OCI-LY1 (cell line): ENCODE data around the gene TEX38.

Experiments
- H2AFZ ChIP-seq: fragments of 200-600 bp; sonication (generic), shearing (Covaris generic); 2 replicates; pipeline ENCODE4 v1.6.0; 2014; ENCODE audit warnings: antibody characterized with exemption, mild to moderate bottlenecking, low read length
- H3F3A ChIP-seq: fragments of 200-600 bp; sonication (generic), shearing (Covaris generic); 2 replicates; pipeline ENCODE4 v1.6.0; 2014; ENCODE audit warnings: mild to moderate bottlenecking, antibody characterized with exemption, low read length, moderate library complexity; ENCODE audit not compliant: insufficient read depth
- H3K27ac ChIP-seq: fragments of 200-600 bp; sonication (generic); 2 replicates; pipeline ENCODE4 v1.5.1; 2014; ENCODE audit warnings: low read length, mixed run types, mild to moderate bottlenecking, low read depth; ENCODE audit not compliant: poor library complexity, severe bottlenecking
- H3K27me3 ChIP-seq: fragments of 200-600 bp; sonication (generic); 2 replicates; pipeline ENCODE4 v1.6.0; 2014; ENCODE audit warnings: antibody characterized with exemption, mild to moderate bottlenecking, low read length, moderate library complexity; ENCODE audit not compliant: insufficient read depth
- H3K36me3 ChIP-seq: fragments of 200-600 bp; sonication (generic); 2 replicates; pipeline ENCODE4 v1.6.1; 2014; ENCODE audit warnings: mild to moderate bottlenecking, antibody characterized with exemption, low read length, moderate library complexity, mixed read lengths; ENCODE audit not compliant: insufficient read depth
- H3K4me1 ChIP-seq: fragments of 200-600 bp; sonication (generic); 2 replicates; pipeline ENCODE4 v1.5.1; 2014; ENCODE audit warnings: mild to moderate bottlenecking, low read length, moderate library complexity; ENCODE audit not compliant: insufficient read depth, severe bottlenecking
- H3K4me2 ChIP-seq: fragments of 200-600 bp; sonication (generic), shearing (Covaris generic); 2 replicates; pipeline ENCODE4 v1.6.1; 2014; ENCODE audit warnings: low read length
- H3K4me3 ChIP-seq: fragments of 200-600 bp; sonication (generic); 2 replicates; pipeline ENCODE4 v1.5.1; 2014; ENCODE audit warnings: low read length, low read depth, mild to moderate bottlenecking, mixed read lengths; ENCODE audit not compliant: poor library complexity, severe bottlenecking
- H3K79me2 ChIP-seq: fragments of 200-600 bp; shearing (Covaris generic); 2 replicates; pipeline ENCODE4 v1.6.1; 2016; ENCODE audit warnings: mixed run types, low read length, mixed read lengths; ENCODE audit not compliant: insufficient read depth
- H3K9ac ChIP-seq: fragments of 200-600 bp; sonication (generic), shearing (Covaris generic); 2 replicates; pipeline ENCODE4 v1.6.1; 2014; ENCODE audit warnings: mild to moderate bottlenecking, low read length, mixed read lengths
- H3K9me2 ChIP-seq: fragments of 200-600 bp; sonication (generic), shearing (Covaris generic); 2 replicates; pipeline ENCODE4 v1.6.1; 2014; ENCODE audit warnings: low read depth, mild to moderate bottlenecking, low read length, mixed read lengths
- H3K9me3 ChIP-seq: fragments of 200-600 bp; shearing (Covaris generic); 2 replicates; pipeline ENCODE4 v1.6.1; 2014; ENCODE audit warnings: low read length, mixed read lengths
- H4K20me1 ChIP-seq: fragments of 200-600 bp; sonication (generic), shearing (Covaris generic); 2 replicates; pipeline ENCODE4 v1.6.0; 2016; ENCODE audit warnings: mild to moderate bottlenecking, low read length; ENCODE audit not compliant: insufficient read depth
- CTCF ChIP-seq: fragments of 200-600 bp; sonication (generic), shearing (Covaris generic); IDR thresholded peaks from 2 replicates; pipeline ENCODE4 v1.5.1; 2017; ENCODE audit warnings: mild to moderate bottlenecking, antibody characterized with exemption, low read length, moderate library complexity, mixed read lengths
- EZH2 ChIP-seq: fragments of 200-600 bp; sonication (generic), shearing (Covaris generic); IDR thresholded peaks from 2 replicates; pipeline ENCODE4 v1.8.0; 2017; ENCODE audit warnings: borderline replicate concordance, mixed run types, mild to moderate bottlenecking, antibody characterized with exemption, low read length, moderate library complexity, mixed read lengths

The TEX38 gene

GRCh38 chr1:46672696-46673095, 1.0 kb downstream of the TEX38 start:
- no peak overlapping the region for H2AFZ ChIP-seq
- no peak overlapping the region for H3K4me3 ChIP-seq
- TF ChIP-seq EZH2: no peak
- TF ChIP-seq CTCF: no peak
- H4K20me1 ChIP-seq: no peaks in the 10 kb centered on the region
- peaks cover 6% of the 10 kb centered on the region for H3K4me1 ChIP-seq
- H3K9me2 ChIP-seq: no peaks in the 10 kb centered on the region
- H3K27ac ChIP-seq: no peak overlapping the region
- no peaks in the 10 kb centered on the region for H3K79me2 ChIP-seq
- peaks cover 16% of the 10 kb centered on the region; the same call in 1 of the 2 replicates for H3K36me3 ChIP-seq
- no peaks in the 10 kb centered on the region for H3K9me3 ChIP-seq
- no peaks in the 10 kb centered on the region for H3K27me3 ChIP-seq
- H3F3A ChIP-seq: 0 out of 2 replicates have a peak, but pooled peaks cover 4% of the 10 kb centered on the region
- no peak overlapping the region for H3K9ac ChIP-seq
- H3K4me2 ChIP-seq: no peak overlapping the region

- H3F3A ChIP-seq: 0 out of 2 replicates have a peak, but pooled peaks cover 4% of the 10 kb centered on the region
- H3K9me3 ChIP-seq: no peaks in the 10 kb centered on the region
- H3K36me3 ChIP-seq: peaks cover 19% of the 10 kb centered on the region; the same call in 1 of the 2 replicates
- H3K4me1 ChIP-seq: peaks cover 2% of the 10 kb centered on the region
- H3K9me2 ChIP-seq: no peaks in the 10 kb centered on the region
- no peak overlapping the region for H2AFZ ChIP-seq
- no peaks in the 10 kb centered on the region for H3K79me2 ChIP-seq
- no peaks in the 10 kb centered on the region for H4K20me1 ChIP-seq
- no peak overlapping the region for H3K4me3 ChIP-seq
- no peak overlapping the region for H3K4me2 ChIP-seq
- no peaks in the 10 kb centered on the region for H3K27me3 ChIP-seq
- H3K27ac ChIP-seq: no peak overlapping the region
- no peak overlapping the region for H3K9ac ChIP-seq
- TF ChIP-seq CTCF (no peak), EZH2 (no peak)
Measured at GRCh38 chr1:46673749-46674182, 2.1 kb downstream of the TEX38 start.

GRCh38 chr1:46675549-46676314, 4.1 kb downstream of the TEX38 start:
- H3K4me3 ChIP-seq: no peak overlapping the region
- H3K9me2 ChIP-seq: no peaks in the 10 kb centered on the region
- no peaks in the 10 kb centered on the region for H3K4me1 ChIP-seq
- TF ChIP-seq EZH2 (no peak), CTCF (no peak)
- H3K79me2 ChIP-seq: no peaks in the 10 kb centered on the region
- no peaks in the 10 kb centered on the region for H3K9me3 ChIP-seq
- no peak overlapping the region for H3K27ac ChIP-seq
- H3K4me2 ChIP-seq: no peak overlapping the region
- no peak overlapping the region for H2AFZ ChIP-seq
- no peaks in the 10 kb centered on the region for H3K27me3 ChIP-seq
- no peaks in the 10 kb centered on the region for H4K20me1 ChIP-seq
- H3K9ac ChIP-seq: no peak overlapping the region
- H3K36me3 ChIP-seq: peaks cover 36% of the 10 kb centered on the region
- H3F3A ChIP-seq: no peaks in the 10 kb centered on the region
